Ishikawa (cell line): ENCODE results near the gene DIP2C.

ENCODE experiments used
- CEBPB ChIP-seq: IDR thresholded peaks from 2 replicates; pipeline ENCODE4 v1.6.1; 2012
- CREB1 ChIP-seq: IDR thresholded peaks from 2 replicates; pipeline ENCODE4 v1.6.1; 2012; ENCODE audit warnings: low read depth
- EGR1 ChIP-seq: IDR thresholded peaks from 2 replicates; pipeline ENCODE4 v1.6.1; 2012
- EP300 ChIP-seq: IDR thresholded peaks from 2 replicates; pipeline ENCODE4 v1.6.1; 2012; ENCODE audit warnings: borderline replicate concordance
- FOXM1 ChIP-seq: IDR thresholded peaks from 2 replicates; pipeline ENCODE4 v1.6.1; 2012; ENCODE audit warnings: low read depth, borderline replicate concordance
- MAX ChIP-seq: IDR thresholded peaks from 2 replicates; pipeline ENCODE4 v1.6.1; 2012
- NFIC ChIP-seq: IDR thresholded peaks from 2 replicates; pipeline ENCODE4 v1.6.1; 2012
- RAD21 ChIP-seq: IDR thresholded peaks from 2 replicates; pipeline ENCODE4 v1.6.1; 2012; ENCODE audit warnings: low read depth
- REST ChIP-seq: IDR thresholded peaks from 2 replicates; pipeline ENCODE4 v1.6.1; 2012; ENCODE audit warnings: low read depth, mild to moderate bottlenecking
- TAF1 ChIP-seq: IDR thresholded peaks from 2 replicates; pipeline ENCODE4 v1.6.1; 2012; ENCODE audit warnings: low read depth, mild to moderate bottlenecking
- TCF12 ChIP-seq: IDR thresholded peaks from 2 replicates; pipeline ENCODE4 v1.6.1; 2012; ENCODE audit warnings: low read depth
- TEAD4 ChIP-seq: IDR thresholded peaks from 2 replicates; pipeline ENCODE4 v1.6.1; 2012
- USF1 ChIP-seq: IDR thresholded peaks from 2 replicates; pipeline ENCODE4 v1.6.1; 2012
- YY1 ChIP-seq: IDR thresholded peaks from 2 replicates; pipeline ENCODE4 v1.6.1; 2012; ENCODE audit warnings: low read depth
- ZBTB7A ChIP-seq: IDR thresholded peaks from 2 replicates; pipeline ENCODE4 v1.6.1; 2012; ENCODE audit warnings: low read depth

The DIP2C gene

GRCh38 chr10:614139-614711 is 75.2 kb downstream of the DIP2C start:
- TF ChIP-seq RAD21 (no peak), MAX (no peak), ZBTB7A (no peak), TEAD4 (no peak), TAF1 (no peak), USF1 (no peak), CEBPB (no peak), YY1 (no peak), FOXM1 (no peak), CREB1 (no peak), EP300 (no peak), NFIC (no peak)

- TF ChIP-seq REST (no peak), CEBPB (no peak), TAF1 (no peak), RAD21 (peak; percentile 35; the same call in 1 of the 2 replicates), EP300 (peak; percentile 85), TCF12 (peak; percentile 94), USF1 (no peak), EGR1 (no peak), TEAD4 (peak; percentile 86), ZBTB7A (no peak), FOXM1 (peak; percentile 49; the same call in 1 of the 2 replicates), CREB1 (no peak), YY1 (no peak; the same call in 1 of the 2 replicates), NFIC (peak; percentile 98), MAX (peak; percentile 94)
Observed at GRCh38 chr10:613271-614138, 76.0 kb downstream of the DIP2C start.

GRCh38 chr10:612696-613095 is 76.8 kb downstream of the DIP2C start:
- TF ChIP-seq CREB1, result no peak
- no peak for TF ChIP-seq RAD21
- no peak for TF ChIP-seq EGR1
- TF ChIP-seq CEBPB, result no peak
- no peak for TF ChIP-seq MAX
- TF ChIP-seq TCF12, result no peak
- no peak for TF ChIP-seq EP300
- TF ChIP-seq REST, result no peak
- TF ChIP-seq USF1, result no peak
- no peak for TF ChIP-seq ZBTB7A
- no peak for TF ChIP-seq TEAD4
- TF ChIP-seq TAF1, result no peak
- no peak for TF ChIP-seq FOXM1
- no peak for TF ChIP-seq YY1
- TF ChIP-seq NFIC, result no peak

GRCh38 chr10:609868-610545 is 79.5 kb downstream of the DIP2C start:
- no peak for TF ChIP-seq ZBTB7A
- TF ChIP-seq CREB1, result no peak
- TF ChIP-seq TAF1, result no peak
- TF ChIP-seq MAX, result no peak
- TF ChIP-seq TEAD4, result no peak
- no peak for TF ChIP-seq RAD21
- TF ChIP-seq TCF12, result no peak
- TF ChIP-seq CEBPB, result no peak
- TF ChIP-seq FOXM1, result no peak
